Measurements from ENCODE around the gene OR2S2.

DNA sequence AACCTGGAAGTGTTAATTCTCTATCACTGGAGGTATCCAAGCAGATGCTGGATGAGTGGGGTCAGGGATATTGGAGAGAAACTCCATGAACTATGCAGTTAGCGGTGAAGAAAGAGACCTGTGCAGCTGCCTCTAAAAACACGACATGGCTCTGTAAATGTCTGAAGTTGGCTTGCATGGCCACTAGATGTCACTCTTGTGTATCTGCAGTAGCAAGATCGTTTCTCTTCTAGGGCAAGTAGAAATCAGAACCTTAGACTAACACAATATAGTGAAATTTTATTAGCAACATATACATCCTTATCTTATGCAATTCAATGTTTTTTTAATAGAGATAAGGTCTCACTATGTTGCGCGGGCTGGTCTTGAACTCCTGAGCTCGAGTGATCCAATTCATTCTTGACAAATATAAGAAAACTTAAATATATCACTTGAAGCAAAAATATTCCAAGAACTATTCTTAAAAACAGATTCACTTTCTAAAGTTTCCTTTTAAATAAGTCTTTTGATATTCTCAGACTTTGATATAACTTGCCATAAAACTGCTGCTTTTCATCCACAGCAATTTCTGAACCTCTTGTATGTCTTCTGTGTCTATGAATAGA, 2.9 kb downstream of the OR2S2 start:
- TF ChIP-seq, protein P1, sequence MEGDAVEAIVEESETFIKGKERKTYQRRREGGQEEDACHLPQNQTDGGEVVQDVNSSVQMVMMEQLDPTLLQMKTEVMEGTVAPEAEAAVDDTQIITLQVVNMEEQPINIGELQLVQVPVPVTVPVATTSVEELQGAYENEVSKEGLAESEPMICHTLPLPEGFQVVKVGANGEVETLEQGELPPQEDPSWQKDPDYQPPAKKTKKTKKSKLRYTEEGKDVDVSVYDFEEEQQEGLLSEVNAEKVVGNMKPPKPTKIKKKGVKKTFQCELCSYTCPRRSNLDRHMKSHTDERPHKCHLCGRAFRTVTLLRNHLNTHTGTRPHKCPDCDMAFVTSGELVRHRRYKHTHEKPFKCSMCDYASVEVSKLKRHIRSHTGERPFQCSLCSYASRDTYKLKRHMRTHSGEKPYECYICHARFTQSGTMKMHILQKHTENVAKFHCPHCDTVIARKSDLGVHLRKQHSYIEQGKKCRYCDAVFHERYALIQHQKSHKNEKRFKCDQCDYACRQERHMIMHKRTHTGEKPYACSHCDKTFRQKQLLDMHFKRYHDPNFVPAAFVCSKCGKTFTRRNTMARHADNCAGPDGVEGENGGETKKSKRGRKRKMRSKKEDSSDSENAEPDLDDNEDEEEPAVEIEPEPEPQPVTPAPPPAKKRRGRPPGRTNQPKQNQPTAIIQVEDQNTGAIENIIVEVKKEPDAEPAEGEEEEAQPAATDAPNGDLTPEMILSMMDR (IDR thresholded peaks at IDR 0.05) = peak; percentile 78 to 87 (median 83)
- TF ChIP-seq POLR2A (IDR thresholded peaks at IDR 0.05) = no peak
